ENCODE results near the gene RNF213.

GRCh38 chr17:80283116-80283852 lies 22.6 kb downstream of the RNF213 start:
- TF ChIP-seq TAF1 (IDR thresholded peaks at IDR 0.05; ENCODE audit: borderline replicate concordance, insufficient read depth, low read length) (no peak), REST (IDR thresholded peaks at IDR 0.05; ENCODE audit: insufficient read depth in 1 of 2, low read depth in 2 of 2, low read length in 2 of 2) (no peak), POLR2AphosphoS5 (IDR thresholded peaks at IDR 0.05; ENCODE audit: low read depth, low read length) (no peak), SIN3A (IDR thresholded peaks at IDR 0.05; ENCODE audit: borderline replicate concordance, insufficient read depth, low read length) (no peak), FOXP2 (optimal IDR thresholded peaks at IDR 0.05; ENCODE audit: borderline replicate concordance, extremely low read depth, extremely low read length, insufficient read depth) (no peak)

Measured in PFSK-1 (cell line).